Stromal cell of bone marrow (primary cell): ENCODE data around the gene FPR1.

Source experiments
- DNase-seq: peaks from one replicate; pipeline ENCODE4 v3.0.0-alpha.2; 2012; ENCODE audit warnings: low read depth

Gene FPR1, protein sequence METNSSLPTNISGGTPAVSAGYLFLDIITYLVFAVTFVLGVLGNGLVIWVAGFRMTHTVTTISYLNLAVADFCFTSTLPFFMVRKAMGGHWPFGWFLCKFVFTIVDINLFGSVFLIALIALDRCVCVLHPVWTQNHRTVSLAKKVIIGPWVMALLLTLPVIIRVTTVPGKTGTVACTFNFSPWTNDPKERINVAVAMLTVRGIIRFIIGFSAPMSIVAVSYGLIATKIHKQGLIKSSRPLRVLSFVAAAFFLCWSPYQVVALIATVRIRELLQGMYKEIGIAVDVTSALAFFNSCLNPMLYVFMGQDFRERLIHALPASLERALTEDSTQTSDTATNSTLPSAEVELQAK

DNA sequence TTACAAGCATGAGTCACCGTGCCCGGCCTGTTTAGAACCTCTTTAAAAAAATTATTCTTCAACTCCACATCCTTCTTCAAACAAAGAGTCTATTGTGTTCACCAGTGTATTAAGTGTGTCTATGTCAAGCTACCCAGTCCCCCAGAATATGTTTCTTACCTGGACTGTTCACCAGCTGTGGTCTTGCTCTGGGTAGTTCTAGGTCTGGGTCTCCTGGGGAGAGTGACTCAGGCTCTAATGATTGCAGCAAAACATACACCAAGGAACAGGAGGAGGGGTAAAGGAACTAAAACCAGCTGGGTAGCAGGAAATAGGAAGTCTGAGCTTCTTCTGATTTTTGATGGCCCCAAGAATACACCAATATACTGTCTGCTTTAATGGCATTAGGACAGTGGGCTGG lies at the start of gene FPR1:
FPR1 (minus strand) TSS at position 224 of the 400 bp plus-strand sequence. CDS start 4,884 bp downstream, outside the sequence.
- DNase-seq, result peak; percentile 62

DNA sequence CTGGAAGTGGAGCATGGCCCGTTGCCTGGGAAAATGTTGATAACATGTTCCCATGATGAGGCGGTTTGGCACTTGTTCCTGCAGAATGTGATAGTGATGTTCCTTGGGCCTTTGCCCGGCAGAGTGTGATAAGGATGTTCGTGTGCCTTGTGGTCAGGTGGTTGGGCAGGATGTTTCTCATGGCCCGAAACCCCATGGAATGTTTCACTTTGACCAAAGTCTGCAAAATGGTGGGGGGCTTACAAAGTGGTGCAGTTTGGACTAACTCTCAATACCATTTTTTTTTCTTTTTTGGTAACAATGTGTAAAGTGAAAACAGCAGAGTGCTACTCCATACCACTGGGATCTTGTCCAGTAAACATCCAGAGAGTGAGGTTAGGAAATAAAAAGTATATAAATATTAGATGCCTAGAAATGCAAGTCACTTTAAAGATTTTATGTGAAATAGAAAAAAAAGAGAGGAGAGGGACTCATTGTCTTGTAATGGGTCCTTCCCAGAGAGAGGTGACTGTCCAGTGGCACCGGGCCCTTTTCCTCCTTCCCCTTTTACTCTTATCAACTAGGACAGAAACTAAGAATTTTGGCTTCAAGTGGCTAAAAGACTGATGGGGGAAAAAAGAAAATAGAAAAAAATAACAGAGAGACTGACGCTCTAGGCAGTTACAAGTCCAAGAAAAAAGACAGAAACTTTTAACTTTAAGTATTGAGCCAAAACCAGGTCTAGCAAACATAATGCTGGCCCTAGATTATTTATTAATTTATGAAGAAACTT lies 49.0 kb upstream of the FPR1 start:
- DNase-seq, result no peak

DNA sequence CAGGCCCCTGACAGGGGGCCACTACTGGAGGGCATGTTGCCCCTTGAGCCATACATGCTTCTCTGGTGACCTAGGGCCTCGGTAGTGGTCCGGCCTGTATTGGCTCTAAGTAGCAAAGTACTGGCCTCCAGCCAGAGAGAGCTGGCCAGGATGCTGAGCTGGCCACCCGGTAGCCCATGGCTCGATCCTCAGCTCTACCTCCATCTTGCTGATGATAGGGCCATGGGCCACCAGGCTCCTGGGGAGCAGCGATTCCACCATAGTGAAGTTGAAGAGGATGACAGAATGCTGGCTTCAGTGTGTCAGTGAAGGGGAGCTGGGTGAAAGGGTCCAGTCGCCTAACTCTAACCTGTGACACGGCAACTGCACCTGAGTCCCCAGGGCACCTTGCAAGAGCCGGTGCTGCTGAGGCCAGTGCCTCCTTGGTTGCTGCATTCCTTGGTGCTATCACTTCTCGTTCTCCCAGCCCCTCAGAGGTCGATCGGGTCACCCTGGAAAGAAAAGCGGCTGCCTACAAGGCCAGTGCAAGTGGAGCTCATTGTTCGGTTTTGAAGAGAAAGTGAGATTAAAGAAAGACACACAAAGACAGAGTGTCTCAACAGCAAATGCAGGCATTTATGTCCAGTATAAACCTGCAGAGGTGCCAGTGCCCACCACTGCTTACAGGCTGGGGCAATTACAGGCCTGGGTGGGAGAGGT lies 48.2 kb upstream of the FPR1 start:
- DNase-seq, result no peak

DNA sequence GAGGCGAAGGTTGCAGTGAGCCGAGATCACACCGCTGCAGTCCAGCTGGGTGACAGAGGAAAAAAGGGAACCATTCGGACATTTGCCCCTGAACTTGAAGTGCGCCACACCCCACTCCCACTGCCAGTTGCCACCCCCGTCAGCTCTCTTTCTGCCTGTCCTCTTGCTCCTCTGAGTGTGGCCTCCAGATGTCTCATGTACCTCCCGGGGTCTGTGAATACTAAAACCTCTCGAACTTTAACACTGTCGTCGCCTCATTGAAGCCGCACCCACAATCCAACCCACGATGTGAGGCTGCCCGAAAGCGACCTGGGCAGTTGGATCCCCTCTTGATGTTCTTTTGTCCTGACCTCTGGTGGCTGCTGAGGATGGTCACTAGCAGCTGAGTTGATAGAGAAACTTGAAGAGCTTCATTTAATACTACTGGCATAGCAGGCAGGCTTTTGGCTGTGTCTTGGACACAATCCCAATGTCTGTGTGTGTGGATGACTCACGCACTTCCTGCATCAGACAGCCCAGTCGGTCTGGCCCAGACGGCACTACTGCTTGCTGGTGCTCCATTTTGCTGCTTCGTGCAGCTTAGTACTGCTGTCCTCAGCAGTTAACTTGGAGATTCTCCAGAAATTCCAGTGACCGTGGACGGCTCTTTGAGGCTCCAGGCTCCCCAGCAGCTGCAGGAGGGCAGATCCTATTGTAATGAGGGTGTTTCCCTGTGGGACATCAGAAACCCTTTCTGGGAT lies 47.5 kb upstream of the FPR1 start:
- DNase-seq, result peak; percentile 97

DNA sequence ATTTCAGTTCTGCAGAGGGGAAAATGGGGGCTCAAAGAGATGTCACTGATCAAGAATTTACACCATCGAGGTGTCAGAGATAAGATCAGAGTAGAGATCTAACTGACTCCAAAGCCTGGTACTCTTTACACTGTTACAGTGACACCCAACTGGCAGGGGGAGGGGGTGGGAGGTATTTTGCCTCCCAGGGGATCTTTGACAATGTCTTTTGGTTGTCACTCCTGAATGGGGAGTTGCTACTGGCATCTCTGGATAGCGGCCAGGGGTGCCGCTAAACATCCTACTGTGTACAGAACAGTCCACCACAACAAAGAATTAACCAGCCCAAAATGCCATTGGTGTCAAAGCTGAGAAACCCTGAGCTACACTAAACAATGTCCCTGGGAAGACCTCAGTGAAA lies 46.4 kb upstream of the FPR1 start:
- DNase-seq, result no peak

DNA sequence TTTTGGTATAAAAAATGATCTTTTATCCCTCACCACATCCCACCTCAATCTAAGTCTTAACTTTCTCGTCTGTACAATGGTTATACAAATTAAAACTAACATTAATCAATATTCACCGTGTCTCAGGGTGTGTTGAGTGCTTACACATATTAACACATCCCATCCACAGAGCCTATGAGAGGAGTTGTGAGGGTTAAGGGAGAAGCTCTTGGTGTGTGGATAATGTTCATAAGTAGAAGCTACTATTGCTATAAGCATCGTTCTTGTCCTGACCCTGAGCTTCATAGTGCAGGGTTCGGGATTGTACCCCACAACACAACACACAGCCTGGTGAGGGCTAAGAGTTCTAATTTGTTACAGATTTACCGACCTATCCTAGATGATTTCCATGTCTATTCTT lies 45.8 kb upstream of the FPR1 start:
- no peak for DNase-seq

DNA sequence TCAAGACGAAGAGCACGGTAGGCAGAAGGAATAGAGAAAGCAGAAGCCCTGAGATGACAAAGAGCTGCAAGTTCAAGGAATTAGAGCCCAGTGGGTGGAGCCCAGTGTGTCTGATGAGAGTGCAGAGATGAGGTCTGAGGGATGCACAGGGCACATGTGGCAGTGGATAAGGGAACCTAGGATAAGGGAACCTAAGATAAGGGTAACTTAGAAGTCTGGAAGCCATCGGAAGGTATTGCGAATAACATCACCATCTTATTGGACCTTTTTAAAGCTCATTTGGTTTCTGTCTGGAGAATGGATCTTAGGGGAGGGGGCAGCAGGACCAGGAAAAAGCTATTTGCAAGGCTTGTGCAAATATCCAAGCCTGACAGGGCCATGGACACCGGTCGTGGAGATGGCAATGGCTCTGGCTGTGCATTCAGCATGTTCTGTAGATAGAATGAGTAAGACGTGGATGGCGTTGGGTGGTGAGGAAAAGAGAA lies 44.6 kb upstream of the FPR1 start:
- no peak for DNase-seq

DNA sequence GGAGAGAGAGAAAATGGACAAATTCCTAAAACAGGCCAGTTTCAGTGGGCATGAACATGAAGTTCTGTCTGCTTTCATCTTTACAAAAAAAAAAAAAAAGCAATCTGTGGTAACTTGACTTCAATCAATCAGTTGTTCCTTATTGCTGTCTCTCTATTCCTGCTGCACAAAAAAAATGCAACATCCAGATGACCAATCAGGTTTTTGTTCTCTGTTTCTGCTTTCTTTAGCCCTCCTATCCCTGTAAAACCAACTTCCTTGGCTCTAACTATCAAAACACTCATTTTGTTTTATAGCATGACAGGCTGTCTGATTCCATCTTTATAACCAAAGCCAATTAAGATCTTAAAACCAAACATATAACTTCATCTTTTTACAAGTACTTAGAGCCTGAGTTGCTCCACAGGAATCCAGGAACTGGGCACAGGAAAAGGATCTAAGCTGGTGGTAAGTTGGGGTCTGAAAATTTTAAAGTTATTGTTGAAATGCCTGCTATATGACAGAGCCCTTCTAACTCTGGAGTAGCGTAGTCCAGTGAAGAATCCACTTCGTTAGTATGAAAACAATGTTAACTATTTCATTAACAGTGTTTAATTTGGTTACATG lies 43.3 kb upstream of the FPR1 start, which contains the start of gene FPR3:
FPR3 (plus strand) TSS at position 273 of the 606 bp plus-strand sequence. CDS start 28,592 bp downstream, outside the sequence.
- DNase-seq, result no peak

DNA sequence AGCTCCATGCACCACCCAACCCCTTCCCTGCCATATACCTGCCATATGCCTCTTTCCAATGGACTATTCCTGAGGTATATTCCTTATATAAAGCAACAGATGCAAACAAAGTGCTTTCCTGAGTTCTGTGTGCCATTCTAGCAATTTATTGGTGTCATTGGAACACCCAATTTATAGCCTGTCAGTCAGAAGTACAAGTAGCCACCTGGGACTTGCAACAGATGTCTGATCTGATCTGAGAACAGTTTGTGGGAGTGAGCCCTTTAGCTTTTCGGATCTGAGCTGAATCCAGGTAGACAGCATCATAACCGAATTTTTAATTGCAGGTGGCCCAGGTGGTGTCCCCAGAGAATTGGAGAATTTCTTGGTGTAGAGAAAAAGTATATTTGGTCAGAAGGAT lies 42.3 kb upstream of the FPR1 start:
- no peak for DNase-seq

DNA sequence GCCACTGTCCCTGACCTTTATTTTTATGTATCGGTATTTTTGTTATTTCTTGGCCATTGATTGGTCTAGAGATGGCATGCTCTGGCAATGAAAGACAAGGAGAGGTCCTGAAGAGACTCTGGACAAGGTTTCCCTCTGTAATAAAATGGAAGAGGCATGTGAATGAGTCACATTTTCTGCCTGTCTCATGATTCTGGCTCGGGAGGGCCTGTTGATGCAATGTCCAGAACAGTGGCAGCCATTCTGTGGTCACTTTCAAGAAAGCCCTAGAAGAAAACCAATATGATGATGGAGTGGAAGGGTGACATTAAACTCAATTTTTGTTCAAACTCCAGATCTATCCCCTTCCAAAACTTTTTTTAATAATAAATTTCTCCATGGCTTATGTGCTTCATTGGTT lies 41.3 kb upstream of the FPR1 start:
- DNase-seq, result no peak

DNA sequence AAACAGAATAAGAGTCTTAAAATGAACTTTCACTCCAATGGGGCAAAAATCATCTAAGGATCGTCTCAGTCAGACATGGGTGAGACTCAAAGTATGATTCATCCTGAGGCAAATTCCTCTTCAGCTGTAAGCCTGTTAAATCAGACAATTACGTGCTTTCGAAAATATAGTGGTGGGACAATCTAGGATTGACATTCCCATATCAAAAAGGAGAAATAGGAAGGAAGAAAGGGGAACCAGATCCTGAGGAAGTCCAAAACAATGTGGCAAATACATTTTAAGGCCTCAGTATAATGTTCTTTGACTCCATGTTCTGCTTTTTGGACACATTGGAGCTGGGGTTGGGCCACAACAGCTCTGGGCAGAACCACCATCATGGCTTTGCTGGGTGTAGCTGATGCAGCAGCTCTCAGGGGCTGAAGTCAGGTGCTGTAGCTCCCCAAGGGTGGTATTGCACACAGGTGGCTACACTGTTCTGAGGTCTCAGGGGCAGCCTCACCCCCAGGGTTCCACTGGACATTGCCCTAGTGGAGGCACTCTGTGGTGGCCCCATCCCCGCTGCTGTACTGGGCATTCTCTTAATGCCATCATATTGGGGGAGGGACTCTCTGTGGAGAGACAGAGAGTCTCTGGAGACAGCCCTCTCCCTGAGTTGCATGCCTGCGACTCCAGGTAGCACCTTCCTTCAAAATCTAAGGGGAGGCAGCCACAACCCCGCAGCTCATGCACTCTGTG lies 37.5 kb upstream of the FPR1 start:
- DNase-seq, result no peak

DNA sequence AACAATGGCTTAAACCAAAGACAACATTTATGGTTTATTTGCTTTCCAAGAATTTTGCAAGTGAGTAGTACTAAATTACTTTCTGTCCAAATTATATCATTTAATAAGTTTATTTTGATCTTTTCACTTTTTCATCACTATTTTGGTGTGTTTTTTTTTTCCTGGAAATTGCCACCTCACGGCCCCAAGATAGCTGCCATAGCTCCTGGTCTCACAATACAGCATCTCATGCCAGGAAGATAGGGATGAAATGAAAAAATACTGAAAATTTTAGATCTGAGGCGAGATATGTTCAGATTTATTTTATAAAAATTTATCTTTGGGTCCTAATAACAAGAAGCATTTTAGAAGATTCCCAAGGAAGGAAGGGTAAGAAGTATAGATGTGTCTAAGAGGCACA lies 36.4 kb upstream of the FPR1 start:
- DNase-seq, result no peak

DNA sequence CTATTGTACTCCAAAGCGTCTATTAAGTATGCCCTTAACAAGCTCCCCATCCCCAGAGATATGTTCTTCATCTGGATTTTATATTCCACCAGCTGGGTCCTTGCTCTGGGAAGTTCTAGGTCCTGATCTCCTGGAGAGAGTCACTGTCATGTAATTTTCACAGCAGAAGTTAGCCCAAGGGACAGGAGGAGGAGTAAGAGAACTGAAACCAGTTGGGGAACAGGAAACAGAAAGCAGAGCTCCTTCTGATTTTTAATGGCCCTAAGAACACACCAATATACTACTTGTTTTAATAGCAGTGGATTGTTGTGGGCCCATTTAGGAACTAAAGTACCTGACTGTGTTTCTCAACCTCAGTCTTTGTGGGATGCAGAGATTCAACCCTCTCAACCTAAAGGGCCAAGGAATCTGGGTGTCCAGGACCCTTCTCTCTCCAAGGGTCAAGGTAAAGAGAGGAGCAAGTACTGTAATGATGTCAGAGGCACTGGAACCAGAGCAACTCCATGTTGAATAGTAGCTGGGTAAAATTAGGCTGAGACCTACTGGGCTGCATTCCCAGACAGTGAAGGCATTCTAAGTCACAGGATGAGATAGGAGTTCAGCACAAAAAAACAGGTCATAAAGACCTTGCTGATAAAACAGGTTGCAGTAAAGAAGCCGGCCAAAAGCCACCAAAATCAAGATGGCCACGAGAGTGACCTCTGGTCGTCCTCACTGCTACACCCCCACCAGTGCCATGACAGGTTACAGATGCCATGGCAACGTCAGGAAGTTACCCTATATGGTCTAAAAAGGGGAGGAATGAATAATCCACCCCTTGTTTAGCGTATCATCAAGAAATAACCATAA lies 35.2 kb upstream of the FPR1 start:
- DNase-seq, result no peak

DNA sequence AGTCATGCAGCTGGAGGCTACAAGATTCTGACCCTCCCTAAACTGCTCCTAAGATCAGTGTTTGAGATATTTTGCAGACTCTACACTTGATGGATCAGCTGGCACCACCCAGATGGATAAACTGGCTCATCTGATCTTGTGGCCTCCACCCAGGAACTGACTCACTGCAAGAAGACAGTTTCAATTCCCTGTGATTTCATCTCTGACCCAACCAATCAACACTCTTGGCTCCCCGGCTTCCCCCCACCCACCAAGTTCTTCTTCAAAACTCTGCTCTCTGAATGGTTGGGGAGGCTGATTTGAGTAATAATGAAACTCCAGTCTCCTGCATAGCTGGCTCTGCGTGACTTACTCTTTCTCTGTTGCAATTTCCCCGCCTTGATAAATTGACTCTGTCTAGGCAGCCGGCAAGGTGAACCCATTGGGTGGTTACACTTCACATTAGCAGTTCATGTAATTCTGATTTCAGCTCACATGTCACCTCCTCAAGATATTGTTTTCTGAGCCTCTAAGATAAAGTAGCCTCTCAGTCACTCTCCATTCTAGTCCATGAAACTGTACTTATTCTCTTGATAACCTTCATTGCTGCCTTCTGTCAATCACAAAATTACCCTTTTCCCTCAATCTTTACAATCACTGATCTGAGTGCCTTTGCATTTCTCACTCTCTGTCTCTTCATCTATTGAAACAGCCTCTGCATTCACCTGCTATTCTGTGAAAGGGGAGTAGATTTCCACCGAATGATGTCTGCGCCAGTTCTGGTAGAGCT lies 33.4 kb upstream of the FPR1 start:
- peak; percentile 93 for DNase-seq

DNA sequence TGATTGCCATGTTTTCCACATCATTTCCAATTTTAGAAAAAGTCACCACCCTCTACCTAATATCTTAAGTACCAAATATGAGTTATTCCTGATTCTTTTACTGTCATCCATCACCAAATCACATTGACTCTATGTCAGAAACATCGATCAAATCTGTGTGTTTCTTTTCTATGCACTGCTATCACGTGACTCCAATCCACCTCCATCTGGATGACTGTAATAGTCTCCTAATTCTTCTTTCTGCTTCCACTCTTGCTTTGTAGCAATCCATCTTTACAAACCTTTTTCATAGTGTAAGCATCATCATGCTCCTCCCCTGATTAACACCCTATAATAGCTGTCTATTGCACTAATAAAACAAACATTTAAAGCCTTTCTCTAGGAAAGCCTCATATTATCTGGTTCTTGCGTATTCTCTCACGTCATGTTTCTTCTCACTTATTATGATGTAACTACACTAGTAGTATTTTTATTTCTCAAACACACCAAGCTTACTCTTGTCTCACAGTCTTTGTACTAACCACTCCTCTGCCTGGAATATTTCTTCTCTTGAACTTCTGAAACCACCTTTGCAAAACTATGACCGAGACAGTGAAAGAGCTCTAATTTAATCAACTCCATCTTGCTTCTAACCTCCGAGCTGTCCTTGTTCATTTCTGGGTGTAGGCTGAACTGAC lies 32.6 kb upstream of the FPR1 start:
- no peak for DNase-seq

DNA sequence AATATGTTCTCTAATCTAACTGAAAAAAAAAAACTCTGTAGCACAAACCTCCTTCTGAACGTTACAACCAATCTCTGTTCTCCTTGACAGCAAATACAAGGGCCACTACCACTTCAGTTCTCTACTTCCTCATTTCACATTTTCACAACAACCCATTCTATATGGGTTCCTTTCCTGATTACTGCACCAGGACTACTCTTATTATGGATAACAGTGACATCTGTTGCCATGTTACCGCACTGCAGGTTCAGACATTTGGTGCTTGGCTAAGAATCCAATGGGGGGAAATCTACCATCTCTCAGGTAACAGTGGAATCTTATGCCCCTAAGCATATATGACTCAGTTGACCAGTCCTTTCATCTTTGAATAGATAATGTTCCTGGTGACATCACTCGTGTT lies 31.7 kb upstream of the FPR1 start:
- no peak for DNase-seq

DNA sequence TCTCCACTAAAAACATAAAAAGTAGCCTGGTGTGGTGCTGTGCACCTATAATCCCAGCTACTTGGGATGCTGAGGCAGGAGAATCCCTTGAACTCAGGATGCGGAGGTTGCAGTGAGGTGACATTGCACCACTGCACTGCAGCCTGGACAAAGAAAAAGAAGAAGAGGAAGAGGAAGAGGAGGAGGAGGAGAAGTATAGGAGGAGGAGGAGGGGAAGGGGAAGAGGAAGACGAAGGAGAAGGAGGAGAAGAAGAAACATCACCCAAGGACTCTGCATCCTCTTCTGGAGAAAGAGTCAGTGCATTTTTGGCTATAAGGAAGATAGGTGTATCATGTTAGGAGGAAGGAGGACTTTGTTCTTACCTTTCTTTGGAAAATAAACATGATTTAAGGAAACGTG lies 30.3 kb upstream of the FPR1 start:
- DNase-seq, result no peak

DNA sequence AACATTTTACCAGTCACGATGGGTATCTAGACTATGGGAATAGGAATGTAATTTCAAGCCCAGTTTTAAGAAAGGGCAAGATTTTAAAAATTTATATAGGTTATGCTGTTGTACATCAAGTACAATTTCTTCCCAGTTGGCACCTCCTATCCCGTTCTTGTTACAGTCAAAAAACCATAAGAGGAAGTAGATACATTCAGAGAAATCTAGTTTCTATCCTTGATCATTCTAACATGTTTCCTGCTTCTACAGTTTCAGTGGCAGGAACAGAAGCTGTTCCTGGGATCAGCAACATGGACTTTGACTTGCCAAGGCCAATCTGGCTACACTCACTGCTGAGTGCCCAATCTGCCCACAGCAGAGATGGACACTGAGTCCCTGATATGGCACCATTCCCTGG lies 28.6 kb upstream of the FPR1 start:
- DNase-seq, result no peak

DNA sequence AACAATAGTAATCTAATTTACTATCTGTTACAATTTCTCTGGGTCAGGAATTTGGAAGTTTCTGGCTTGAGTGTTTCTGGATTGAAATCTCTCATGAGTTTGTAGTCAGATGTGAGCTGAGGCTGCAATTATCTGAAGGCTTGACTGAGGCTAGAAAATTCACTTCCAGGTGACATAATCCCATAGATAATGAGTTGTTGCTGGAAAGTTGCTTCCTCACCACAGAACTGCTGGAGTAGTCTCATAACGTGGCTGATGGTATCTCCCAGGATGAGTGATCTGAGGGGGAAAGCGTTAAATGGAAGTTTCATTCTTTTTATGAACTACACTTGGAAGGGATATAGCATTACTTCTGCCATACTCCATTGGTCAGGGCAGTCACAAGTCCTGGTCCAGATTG lies 28.0 kb upstream of the FPR1 start:
- no peak for DNase-seq
